GM18505 (cell line): Measurements from ENCODE around the gene TMEM255B.
"Not testable (repeated sequence)": the region's sequence is repeated elsewhere in the genome, so short reads cannot be mapped to it uniquely, and the experiment has no call there.

Experiments
- ATAC-seq: cut with Tn5 transposase; IDR thresholded peaks from one replicate; pipeline ENCODE4 v1.9.1; 2021; ENCODE audit not compliant: unreplicated experiment
- POLR2A ChIP-seq: IDR thresholded peaks from 4 replicates; pipeline ENCODE4 v1.6.1; 2011; ENCODE audit warnings: borderline replicate concordance; ENCODE audit not compliant: insufficient read depth, insufficient read length; ENCODE audit errors: extremely low read depth

The TMEM255B gene

GRCh38 chr13:113794764-113795173 is 35.7 kb downstream of the TMEM255B start:
- TF ChIP-seq POLR2A = no peak
- ATAC-seq = no peak

GRCh38 chr13:113795362-113795761 is 36.3 kb downstream of the TMEM255B start:
- not testable (repeated sequence) for ATAC-seq

GRCh38 chr13:113796211-113796963 is 37.4 kb downstream of the TMEM255B start:
- no peak for TF ChIP-seq POLR2A
- ATAC-seq = no peak

- TF ChIP-seq POLR2A = no peak
Observed at GRCh38 chr13:113796964-113797676, 38.1 kb downstream of the TMEM255B start.

GRCh38 chr13:113798200-113798811 is 39.3 kb downstream of the TMEM255B start:
- TF ChIP-seq POLR2A = no peak
- no peak for ATAC-seq

More at GRCh38 chr13:113796964-113797676, 38.1 kb downstream of the TMEM255B start:
- ATAC-seq = no peak

GRCh38 chr13:113800576-113800926 is 41.5 kb downstream of the TMEM255B start:
- no peak for TF ChIP-seq POLR2A

GRCh38 chr13:113801289-113801961 is 42.4 kb downstream of the TMEM255B start:
- TF ChIP-seq POLR2A = no peak
- ATAC-seq = no peak

More at GRCh38 chr13:113800576-113800926, 41.5 kb downstream of the TMEM255B start:
- ATAC-seq = no peak

- no peak for ATAC-seq
- no peak for TF ChIP-seq POLR2A
Observed at GRCh38 chr13:113802090-113802531, 43.1 kb downstream of the TMEM255B start.

- TF ChIP-seq POLR2A = no peak
- ATAC-seq = no peak
Observed at GRCh38 chr13:113802761-113803160, 43.7 kb downstream of the TMEM255B start.

- no peak for ATAC-seq
- TF ChIP-seq POLR2A = no peak
Observed at GRCh38 chr13:113803409-113804016, 44.5 kb downstream of the TMEM255B start.

GRCh38 chr13:113804017-113804702 is 45.1 kb downstream of the TMEM255B start:
- no peak for TF ChIP-seq POLR2A
- no peak for ATAC-seq

GRCh38 chr13:113804703-113805430 is 45.8 kb downstream of the TMEM255B start:
- ATAC-seq = no peak
- no peak for TF ChIP-seq POLR2A
